Measurements from ENCODE around the gene USP13. TPM values are rescaled to one million over a fixed set of nuclear protein-coding genes. Genes with fewer than 3 reads are reported as not detected.

USP13 gene
- total RNA-seq, 4 donors from 2014 or later, result 6.7 to 12.1 (median 11.3) TPM

DNA sequence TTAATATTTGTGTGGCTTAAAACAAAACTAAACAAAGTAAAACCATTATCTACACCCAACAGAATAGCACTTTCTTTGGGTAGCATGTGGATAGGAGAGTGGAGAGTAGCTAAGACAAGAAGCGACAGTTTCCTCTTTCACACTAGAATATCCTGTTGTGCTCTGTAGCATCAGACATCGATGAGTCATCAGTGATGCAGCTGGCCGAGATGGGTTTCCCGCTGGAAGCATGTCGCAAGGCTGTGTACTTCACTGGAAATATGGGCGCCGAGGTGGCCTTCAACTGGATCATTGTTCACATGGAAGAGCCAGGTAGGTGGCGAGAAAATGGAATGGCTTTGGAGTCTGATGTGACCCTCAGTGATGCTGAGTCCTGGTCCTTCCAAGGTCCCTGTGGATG is 108.1 kb downstream of the USP13 start:
- H3K27ac ChIP-seq, result no peak overlapping the region
- WGBS, 2 donors (ENCODE audit: low coverage in 1 of 2), result 85 to 100% methylated on average over 4 to 6 of the region's 8 CpGs
- peaks cover 0 to 91% of the 10 kb centered on the region in 2 donors for H3K36me3 ChIP-seq
- no peaks in the 10 kb centered on the region for H3K27me3 ChIP-seq
- no peaks in the 10 kb centered on the region for H3K4me1 ChIP-seq
- no peak for ATAC-seq
- peaks cover 0 to 5% (median 0%) of the 10 kb centered on the region in 3 donors for H3K9me3 ChIP-seq
- no peak for TF ChIP-seq POLR2AphosphoS5 (IDR thresholded peaks at IDR 0.05)
- TF ChIP-seq POLR2A (IDR thresholded peaks at IDR 0.05), result no peak
- TF ChIP-seq, protein P1, sequence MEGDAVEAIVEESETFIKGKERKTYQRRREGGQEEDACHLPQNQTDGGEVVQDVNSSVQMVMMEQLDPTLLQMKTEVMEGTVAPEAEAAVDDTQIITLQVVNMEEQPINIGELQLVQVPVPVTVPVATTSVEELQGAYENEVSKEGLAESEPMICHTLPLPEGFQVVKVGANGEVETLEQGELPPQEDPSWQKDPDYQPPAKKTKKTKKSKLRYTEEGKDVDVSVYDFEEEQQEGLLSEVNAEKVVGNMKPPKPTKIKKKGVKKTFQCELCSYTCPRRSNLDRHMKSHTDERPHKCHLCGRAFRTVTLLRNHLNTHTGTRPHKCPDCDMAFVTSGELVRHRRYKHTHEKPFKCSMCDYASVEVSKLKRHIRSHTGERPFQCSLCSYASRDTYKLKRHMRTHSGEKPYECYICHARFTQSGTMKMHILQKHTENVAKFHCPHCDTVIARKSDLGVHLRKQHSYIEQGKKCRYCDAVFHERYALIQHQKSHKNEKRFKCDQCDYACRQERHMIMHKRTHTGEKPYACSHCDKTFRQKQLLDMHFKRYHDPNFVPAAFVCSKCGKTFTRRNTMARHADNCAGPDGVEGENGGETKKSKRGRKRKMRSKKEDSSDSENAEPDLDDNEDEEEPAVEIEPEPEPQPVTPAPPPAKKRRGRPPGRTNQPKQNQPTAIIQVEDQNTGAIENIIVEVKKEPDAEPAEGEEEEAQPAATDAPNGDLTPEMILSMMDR (IDR thresholded peaks at IDR 0.05), result no peak
- no peak for TF ChIP-seq EP300 (IDR thresholded peaks at IDR 0.05)
- no peak overlapping the region for H3K4me3 ChIP-seq

DNA sequence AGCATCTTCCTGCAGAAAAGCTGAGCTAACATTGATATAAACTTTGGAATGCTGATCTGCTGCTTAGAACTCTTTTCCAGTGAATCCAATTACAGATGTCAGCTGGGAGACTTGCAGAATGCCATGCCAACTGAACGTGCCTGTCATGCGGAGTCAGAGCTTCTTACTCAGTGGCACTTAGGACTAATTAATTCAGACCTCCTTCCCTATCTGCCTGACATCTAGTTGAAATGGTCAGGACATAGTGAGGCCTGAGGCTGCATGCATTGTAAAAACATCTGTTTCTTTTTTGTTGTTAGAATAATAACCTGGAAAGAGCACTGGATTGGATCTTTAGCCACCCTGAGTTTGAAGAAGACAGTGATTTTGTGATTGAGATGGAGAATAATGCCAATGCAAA is 112.6 kb downstream of the USP13 start:
- no peak for ATAC-seq
- no peak overlapping the region for H3K27ac ChIP-seq
- H3K36me3 ChIP-seq, result peaks cover 0 to 88% of the 10 kb centered on the region in 2 donors
- H3K27me3 ChIP-seq, result no peaks in the 10 kb centered on the region
- 83% methylated on average over 2 of the region's 2 CpGs; no CpG with 5 or more reads in 1 of the 2 donors for WGBS, 2 donors (ENCODE audit: low coverage in 1 of 2)
- H3K9me3 ChIP-seq, result peaks cover 0 to 1% (median 0%) of the 10 kb centered on the region in 3 donors
- H3K4me3 ChIP-seq, result no peak overlapping the region
- no peaks in the 10 kb centered on the region for H3K4me1 ChIP-seq
- TF ChIP-seq POLR2AphosphoS5 (IDR thresholded peaks at IDR 0.05), result no peak
- no peak for TF ChIP-seq EP300 (IDR thresholded peaks at IDR 0.05)

DNA sequence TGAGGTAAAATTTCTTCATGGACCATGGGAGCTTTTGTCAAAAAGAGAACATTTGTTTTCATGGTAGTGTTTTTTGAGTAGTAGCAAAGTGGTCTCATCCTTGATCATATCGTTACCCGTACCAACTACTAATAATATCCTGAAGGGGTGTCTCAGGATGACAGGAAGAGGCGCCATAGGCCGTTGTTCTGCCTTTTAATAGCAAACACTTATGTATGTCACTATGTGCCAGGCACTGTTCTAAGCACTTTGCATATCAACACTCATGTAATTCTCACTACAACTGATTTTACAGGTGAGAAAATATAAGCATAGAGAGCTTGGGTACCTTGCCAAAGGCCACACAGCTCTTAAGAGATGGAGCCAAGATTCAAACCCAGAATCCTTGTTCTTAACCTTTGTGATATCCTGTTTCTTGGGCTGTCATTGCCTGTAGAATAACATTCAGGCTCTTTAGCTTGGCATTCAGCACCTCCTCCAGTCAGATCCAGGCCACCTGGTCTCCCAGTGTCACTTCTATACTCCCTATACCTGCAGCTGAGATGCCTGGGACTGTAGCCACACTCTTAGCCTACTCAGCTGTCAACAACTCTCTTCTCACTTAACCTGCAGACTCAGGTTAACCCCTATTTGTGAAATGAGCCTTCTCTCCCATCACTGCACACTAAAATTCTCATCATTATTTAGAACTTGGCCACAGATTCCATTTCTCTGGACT is 113.7 kb downstream of the USP13 start:
- TF ChIP-seq POLR2AphosphoS5 (IDR thresholded peaks at IDR 0.05), result no peak
- TF ChIP-seq, protein P1 (IDR thresholded peaks at IDR 0.05), result no peak
- H3K9me3 ChIP-seq, result no peaks in the 10 kb centered on the region
- no peak overlapping the region for H3K27ac ChIP-seq
- 96 to 97% methylated on average over 4 of the region's 4 CpGs for WGBS, 2 donors (ENCODE audit: low coverage in 1 of 2)
- no peak overlapping the region for H3K4me3 ChIP-seq
- H3K27me3 ChIP-seq, result no peaks in the 10 kb centered on the region
- ATAC-seq, result no peak
- H3K4me1 ChIP-seq, result no peaks in the 10 kb centered on the region
- H3K36me3 ChIP-seq, result peaks cover 0 to 87% of the 10 kb centered on the region in 2 donors

DNA sequence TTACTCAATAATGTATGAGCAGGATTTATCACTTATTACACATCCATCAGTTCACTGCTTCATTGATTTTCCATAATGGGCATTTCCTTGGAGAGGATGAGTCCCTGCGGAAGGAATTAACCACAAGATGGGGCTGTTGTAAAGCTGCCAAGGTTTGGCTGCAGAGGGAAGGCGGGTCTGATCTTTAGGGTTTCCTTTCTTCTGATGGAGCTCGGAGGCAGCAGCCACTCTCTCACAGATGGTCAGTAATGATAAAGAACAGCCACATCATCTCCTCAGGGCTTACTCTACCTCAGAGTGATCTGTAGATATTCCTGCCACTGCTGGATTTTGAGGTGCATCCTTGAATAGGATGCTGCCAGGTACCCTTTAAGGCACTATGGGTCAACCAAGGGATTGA is 115.2 kb downstream of the USP13 start:
- no peak overlapping the region for H3K4me3 ChIP-seq
- H3K4me1 ChIP-seq, result no peaks in the 10 kb centered on the region
- no peaks in the 10 kb centered on the region for H3K9me3 ChIP-seq
- ATAC-seq, result no peak
- TF ChIP-seq, protein P1 (IDR thresholded peaks at IDR 0.05), result no peak
- TF ChIP-seq EP300 (IDR thresholded peaks at IDR 0.05) (no peak), POLR2AphosphoS5 (IDR thresholded peaks at IDR 0.05) (no peak), POLR2A (IDR thresholded peaks at IDR 0.05) (no peak)
- H3K27ac ChIP-seq, result no peak overlapping the region
- peaks cover 0 to 90% of the 10 kb centered on the region in 2 donors for H3K36me3 ChIP-seq
- no peaks in the 10 kb centered on the region for H3K27me3 ChIP-seq
- 46 to 55% methylated on average over 3 of the region's 3 CpGs for WGBS, 2 donors (ENCODE audit: low coverage in 1 of 2)

DNA sequence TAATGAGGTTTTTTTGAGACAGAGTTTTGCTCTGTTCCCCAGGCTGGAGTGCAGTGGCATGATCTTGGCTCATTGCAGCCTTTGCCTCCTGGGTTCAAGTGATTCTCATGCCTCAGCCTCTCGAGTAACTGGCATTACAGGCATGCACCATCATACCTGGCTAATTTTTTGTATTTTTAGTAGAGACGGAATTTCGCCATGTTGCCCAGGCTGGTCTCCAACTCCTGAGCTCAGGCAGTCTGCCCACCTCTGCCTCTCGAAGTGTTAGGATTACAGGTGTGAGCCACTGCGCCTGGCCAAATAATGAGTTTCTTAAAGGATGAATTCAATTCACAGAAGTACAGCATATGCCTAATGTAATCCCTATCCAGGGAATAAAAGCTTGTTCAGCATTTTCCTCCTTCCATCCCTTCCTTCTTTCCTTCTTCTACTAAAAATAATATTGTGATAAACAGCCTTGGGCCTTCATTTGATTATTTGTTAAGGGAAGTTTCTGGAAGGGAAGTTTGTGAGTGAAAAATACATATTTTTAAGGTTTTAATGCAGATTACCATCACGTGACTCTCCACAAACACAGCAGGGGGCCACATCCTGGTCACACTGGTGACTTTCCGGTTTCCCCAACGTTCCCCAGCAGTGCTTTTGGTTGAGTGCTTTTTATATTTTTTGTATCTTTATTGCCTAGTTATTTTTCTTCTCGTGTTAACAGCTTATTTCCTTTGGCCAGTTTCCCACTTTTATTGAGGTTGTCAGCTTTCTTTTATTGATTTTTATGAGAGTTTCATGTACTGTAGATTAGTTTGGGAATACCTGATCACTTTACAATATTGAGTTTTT is 116.8 kb downstream of the USP13 start:
- no peaks in the 10 kb centered on the region for H3K27me3 ChIP-seq
- H3K27ac ChIP-seq, result no peak overlapping the region
- TF ChIP-seq POLR2A (IDR thresholded peaks at IDR 0.05), result no peak
- TF ChIP-seq, protein P1 (IDR thresholded peaks at IDR 0.05), result no peak
- H3K36me3 ChIP-seq, result peaks cover 0 to 91% of the 10 kb centered on the region in 2 donors
- ATAC-seq, result no peak
- no peak overlapping the region for H3K4me3 ChIP-seq
- no peaks in the 10 kb centered on the region for H3K4me1 ChIP-seq
- WGBS, 2 donors (ENCODE audit: low coverage in 1 of 2), result 59 to 65% methylated on average over 5 to 9 of the region's 9 CpGs
- H3K9me3 ChIP-seq, result no peaks in the 10 kb centered on the region

All from gastroesophageal sphincter (tissue), 4 donors.